GM12872 (cell line): Measurements from ENCODE around the gene NUP188.

Source experiments
- TF ChIP-seq, protein P1 (sequence below): IDR thresholded peaks from 3 replicates; pipeline ENCODE4 v1.5.1; 2011; ENCODE audit warnings: low read depth, mild to moderate bottlenecking, low read length, moderate library complexity; ENCODE audit not compliant: insufficient read depth

NUP188 gene

DNA sequence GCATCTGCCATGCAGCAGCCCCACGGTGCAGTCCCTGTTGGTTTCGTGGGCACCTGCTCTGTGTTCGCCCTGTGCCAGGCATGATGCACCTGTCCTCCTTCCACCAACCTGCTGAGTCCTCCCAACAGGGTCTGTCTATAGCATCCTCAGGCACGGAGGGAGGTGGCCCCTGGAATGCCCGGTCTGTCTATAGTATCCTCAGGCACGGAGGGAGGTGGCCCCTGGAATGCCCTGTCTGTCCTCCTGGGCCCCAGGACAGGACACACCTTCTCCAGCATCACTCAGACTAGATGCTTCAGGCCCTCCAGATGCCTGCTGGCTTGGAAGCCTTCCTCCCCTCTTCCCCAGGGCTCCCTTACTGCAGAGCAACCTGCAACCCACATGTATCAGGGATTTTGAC is 36.6 kb upstream of the NUP188 start:
- TF ChIP-seq, protein P1, sequence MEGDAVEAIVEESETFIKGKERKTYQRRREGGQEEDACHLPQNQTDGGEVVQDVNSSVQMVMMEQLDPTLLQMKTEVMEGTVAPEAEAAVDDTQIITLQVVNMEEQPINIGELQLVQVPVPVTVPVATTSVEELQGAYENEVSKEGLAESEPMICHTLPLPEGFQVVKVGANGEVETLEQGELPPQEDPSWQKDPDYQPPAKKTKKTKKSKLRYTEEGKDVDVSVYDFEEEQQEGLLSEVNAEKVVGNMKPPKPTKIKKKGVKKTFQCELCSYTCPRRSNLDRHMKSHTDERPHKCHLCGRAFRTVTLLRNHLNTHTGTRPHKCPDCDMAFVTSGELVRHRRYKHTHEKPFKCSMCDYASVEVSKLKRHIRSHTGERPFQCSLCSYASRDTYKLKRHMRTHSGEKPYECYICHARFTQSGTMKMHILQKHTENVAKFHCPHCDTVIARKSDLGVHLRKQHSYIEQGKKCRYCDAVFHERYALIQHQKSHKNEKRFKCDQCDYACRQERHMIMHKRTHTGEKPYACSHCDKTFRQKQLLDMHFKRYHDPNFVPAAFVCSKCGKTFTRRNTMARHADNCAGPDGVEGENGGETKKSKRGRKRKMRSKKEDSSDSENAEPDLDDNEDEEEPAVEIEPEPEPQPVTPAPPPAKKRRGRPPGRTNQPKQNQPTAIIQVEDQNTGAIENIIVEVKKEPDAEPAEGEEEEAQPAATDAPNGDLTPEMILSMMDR: no peak

DNA sequence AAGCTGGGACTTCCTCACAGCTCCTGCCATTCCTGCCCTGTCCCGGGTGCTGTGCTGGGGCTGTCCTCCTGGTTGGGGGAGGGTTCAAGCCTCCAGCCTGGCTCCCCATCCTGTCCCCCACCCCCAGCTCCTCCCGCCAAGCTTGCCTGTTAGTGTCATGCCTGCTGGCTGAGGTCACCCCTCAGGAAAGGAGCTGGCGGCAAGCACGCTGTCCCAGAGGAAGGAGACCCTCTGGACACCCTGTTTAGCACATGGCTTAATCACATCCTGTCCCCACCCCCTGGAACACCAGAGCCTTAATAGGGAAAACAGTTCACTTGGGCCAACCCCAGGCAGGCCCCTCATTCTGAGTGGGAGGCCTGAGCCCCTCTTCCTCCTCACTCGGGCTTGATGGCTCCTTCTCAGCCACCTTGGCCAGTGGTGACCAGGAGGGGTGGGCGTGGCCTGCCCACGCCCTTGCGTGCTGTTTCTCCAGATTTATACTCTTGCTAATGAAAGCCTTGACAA is 35.9 kb upstream of the NUP188 start:
- TF ChIP-seq, protein P1: no peak

DNA sequence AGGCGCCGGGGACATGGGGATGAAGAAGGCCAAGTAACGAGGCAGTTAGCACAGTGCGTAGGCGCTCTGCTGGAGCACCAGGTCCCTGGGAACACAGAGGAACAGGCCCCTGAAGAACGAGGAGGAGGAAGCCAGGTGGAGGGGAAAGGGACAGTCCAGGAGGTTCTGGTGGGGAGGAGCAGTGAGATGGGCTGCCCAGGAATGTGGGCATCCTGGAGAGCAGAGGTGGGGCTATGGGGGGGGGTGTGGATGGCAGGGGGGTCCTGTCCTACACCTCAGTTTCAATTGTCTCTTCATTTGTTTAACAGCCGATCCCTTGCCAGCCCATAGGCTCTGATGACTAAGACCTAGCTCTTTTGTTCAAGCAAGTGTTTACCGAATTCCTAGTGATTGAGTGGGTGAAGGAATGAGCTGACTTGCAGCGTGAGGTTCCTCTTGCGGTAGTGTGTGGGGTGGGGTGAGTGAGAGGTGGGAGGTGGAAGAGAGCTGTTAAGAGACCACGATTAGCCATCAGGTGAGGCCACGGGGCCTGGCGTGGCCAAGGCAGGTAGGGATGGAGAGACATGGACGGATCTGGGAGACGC is 35.1 kb upstream of the NUP188 start:
- TF ChIP-seq, protein P1: no peak

DNA sequence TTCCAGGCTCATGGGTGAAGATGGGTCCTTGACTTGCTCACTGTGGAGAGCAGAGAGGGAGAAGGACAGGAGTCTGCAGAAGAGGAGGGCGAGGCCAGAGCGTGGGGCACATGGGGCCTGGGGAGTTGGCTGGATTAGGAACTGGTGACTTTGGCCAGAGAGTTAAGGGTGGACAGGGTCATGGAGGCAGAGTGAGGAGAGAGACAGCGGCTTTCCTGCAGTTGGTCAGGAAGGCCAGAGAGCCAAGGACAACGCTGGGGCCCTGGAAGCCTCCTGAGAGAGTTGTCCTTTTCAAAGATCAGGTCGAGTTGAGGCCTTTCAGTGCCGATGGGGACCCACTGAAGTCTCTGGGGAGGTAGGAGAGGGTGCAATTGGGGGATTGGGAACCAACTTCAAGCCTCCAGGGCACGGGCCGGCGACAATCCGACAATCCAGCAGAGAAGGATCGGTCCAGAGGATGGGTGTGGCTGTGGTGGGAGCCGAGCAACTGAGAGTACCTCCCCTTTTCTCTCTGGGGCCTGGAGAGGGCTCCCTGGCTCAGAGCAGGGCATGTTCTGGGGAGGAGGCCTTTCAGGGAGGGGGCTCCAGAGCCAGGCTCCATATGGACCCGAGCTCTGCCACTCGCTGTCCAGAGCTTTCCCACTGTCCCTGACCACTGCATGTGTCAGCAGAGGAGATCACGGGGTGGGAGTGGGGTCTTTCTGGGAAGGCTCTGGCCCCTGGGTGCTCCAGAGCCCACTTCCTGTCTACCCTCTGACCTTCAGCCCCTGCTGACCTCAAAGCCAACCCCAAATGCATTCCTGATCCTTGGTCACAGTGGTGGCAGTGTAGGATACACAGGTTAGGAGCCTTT is 34.2 kb upstream of the NUP188 start:
- TF ChIP-seq, protein P1: no peak

DNA sequence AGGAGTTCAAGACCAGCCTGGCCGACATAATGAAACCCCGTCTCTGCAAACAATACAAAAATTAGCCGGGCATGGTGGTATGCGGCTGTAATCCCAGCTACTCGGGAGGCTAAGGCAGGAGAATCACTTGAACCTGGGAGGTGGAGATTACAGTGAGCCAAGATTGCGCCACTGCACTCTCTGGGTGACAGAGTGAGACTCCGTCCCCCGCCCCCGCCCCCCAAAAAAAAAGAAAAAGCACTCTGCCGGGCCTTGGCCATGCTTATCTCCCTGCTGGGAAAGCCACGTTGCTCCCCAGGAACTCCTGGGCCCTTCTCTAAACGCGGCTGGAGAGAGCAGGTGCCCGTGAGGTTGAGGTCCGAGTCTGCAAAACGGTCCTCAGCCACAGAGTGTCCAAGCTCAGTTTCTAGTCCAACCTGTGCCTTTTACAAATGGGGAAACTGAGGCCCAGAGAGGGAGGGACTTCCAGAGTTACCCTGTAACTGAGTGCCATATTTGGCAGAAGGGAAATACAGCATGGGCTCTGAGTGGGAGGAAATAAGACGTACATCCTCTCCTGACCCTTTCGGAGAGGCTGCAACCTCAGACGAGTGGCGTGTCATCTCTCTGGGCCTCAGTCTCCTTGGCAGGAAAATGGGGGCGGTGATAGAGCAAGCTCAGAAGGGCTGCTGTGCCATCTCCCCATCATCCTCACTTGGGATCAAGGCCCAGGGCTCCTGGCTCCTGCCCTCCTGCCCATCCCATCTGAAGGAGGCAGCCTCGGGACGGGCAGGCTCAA is 33.3 kb upstream of the NUP188 start:
- TF ChIP-seq, protein P1: no peak

DNA sequence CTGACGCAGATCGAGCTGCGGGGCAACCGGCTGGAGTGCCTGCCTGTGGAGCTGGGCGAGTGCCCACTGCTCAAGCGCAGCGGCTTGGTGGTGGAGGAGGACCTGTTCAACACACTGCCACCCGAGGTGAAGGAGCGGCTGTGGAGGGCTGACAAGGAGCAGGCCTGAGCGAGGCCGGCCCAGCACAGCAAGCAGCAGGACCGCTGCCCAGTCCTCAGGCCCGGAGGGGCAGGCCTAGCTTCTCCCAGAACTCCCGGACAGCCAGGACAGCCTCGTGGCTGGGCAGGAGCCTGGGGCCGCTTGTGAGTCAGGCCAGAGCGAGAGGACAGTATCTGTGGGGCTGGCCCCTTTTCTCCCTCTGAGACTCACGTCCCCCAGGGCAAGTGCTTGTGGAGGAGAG is 31.3 kb upstream of the NUP188 start:
- TF ChIP-seq, protein P1: no peak

DNA sequence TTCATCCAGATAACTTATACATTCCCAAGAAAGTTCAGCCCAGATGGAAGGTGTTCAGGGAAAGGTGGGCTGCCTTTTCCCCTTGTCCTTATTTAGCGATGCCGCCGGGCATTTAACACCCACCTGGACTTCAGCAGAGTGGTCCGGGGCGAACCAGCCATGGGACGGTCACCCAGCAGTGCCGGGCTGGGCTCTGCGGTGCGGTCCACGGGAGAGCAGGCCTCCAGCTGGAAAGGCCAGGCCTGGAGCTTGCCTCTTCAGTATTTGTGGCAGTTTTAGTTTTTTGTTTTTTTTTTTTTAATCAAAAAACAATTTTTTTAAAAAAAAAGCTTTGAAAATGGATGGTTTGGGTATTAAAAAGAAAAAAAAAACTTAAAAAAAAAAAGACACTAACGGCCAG is 30.8 kb upstream of the NUP188 start:
- TF ChIP-seq, protein P1: no peak
